Uterus (tissue), 4 donors: ENCODE data around the gene NPC2. TPM values are rescaled to one million over a fixed set of nuclear protein-coding genes. Genes with fewer than 3 reads are reported as not detected.

Source experiments
- DNase-seq, 2 donors: peaks; one replicate each; pipeline ENCODE4 v3.0.0-alpha.2; 2019 to 2020
- H3K27ac ChIP-seq, 2 donors: fragments of 200-600 bp; sonication (generic); 1 replicate in 1 of 2; 2 replicates in 1 of 2; pipeline ENCODE4 v1.5.1; 2016 to 2018
- H3K27me3 ChIP-seq, 2 donors: fragments of 200-600 bp; sonication (generic); one replicate each; pipeline ENCODE4 v1.5.1; 2018 to 2019; ENCODE audit warnings: control low read depth in 1 of 2
- H3K36me3 ChIP-seq, 2 donors: fragments of 200-600 bp; sonication (generic); one replicate each; pipeline ENCODE4 v1.5.1; 2019; ENCODE audit warnings: control low read depth in 1 of 2
- H3K4me1 ChIP-seq, 2 donors: fragments of 200-600 bp; sonication (generic); one replicate each; pipeline ENCODE4 v1.5.1; 2018 to 2019; ENCODE audit warnings: control low read depth in 1 of 2
- H3K4me3 ChIP-seq, 2 donors: fragments of 200-600 bp; sonication (generic); 1 replicate in 1 of 2; 2 replicates in 1 of 2; pipeline ENCODE4 v1.5.1; 2018 to 2019; ENCODE audit warnings: mild to moderate bottlenecking in 1 of 2
- H3K9me3 ChIP-seq, 2 donors: fragments of 200-600 bp; sonication (generic); one replicate each; pipeline ENCODE4 v1.5.1; 2019; ENCODE audit warnings: control low read depth in 1 of 2
- CTCF ChIP-seq, 4 experiments: fragments of 200-600 bp in 2 of 4; fragments of 450-650 bp in 2 of 4; sonication (generic) in 2 of 4; IDR thresholded peaks; one replicate each; pipeline ENCODE4 v1.5.1; 2016 to 2019; ENCODE audit warnings: antibody characterized with exemption in 4 of 4, mild to moderate bottlenecking in 2 of 4, moderate library complexity in 1 of 4
- POLR2A ChIP-seq, 2 donors: fragments of 450-650 bp; IDR thresholded peaks; one replicate each; pipeline ENCODE4 v1.6.1; 2016; ENCODE audit warnings: antibody characterized with exemption in 2 of 2, mild to moderate bottlenecking in 1 of 2, moderate library complexity in 1 of 2
- intact Hi-C: fragments of 100-400 bp; cut with DNase I; formaldehyde crosslinking; loops from one replicate; pipeline ENCODE4 v1.15.1; 2023; ENCODE audit warnings: low total_unique reads
- total RNA-seq, 4 donors: library from RNA; depleted of rRNA in 3 of 4; stranded (reverse); fragments of >200 nt in 3 of 4; gene quantifications; one replicate each; pipeline versions ENCODE4 v1.1.0 to v1.2.4, GENCODE V29; 2014 to 2023
- donor health status: DM: yes; HTN: yes; CAD: no.

The NPC2 gene
- total RNA-seq, 4 donors from 2014 or later = 151 to 353 (median 209) TPM

- DNase-seq = no peak
- no peaks in the 10 kb centered on the region for H3K9me3 ChIP-seq
- no peak for TF ChIP-seq POLR2A (IDR thresholded peaks at IDR 0.05)
- no peak for TF ChIP-seq CTCF (IDR thresholded peaks at IDR 0.05)
- H3K27me3 ChIP-seq = no peaks in the 10 kb centered on the region
- no peak overlapping the region for H3K4me3 ChIP-seq
- no peaks in the 10 kb centered on the region for H3K4me1 ChIP-seq
- no peaks in the 10 kb centered on the region for H3K36me3 ChIP-seq
- no peak overlapping the region for H3K27ac ChIP-seq
- intact Hi-C loops = no loop called here
These were observed 38.4 kb upstream of the NPC2 start for GRCh38 chr14:74531467-74531866.

DNA sequence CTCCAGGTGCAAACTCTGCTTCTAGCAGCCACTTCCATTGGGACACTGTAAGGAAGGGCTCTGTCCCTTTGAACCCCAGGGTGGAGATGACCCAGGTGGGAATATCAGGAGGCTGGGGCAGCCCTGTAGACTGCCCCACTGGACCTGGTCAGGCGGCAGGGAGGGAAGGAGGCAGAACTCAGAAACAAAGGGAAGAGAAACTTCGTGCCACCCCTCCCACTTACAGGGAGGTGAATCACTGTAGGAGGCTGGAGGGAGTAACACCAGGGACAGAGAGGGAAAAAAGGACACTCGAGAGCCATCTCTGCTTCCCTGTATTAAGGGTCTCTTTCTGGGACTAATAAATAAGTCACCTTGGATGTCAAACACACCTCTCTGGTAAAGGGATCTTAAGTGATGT, 37.9 kb upstream of the NPC2 start:
- no peak overlapping the region for H3K27ac ChIP-seq
- no peaks in the 10 kb centered on the region for H3K9me3 ChIP-seq
- no peaks in the 10 kb centered on the region for H3K36me3 ChIP-seq
- TF ChIP-seq CTCF (IDR thresholded peaks at IDR 0.05) = no peak
- no peaks in the 10 kb centered on the region for H3K27me3 ChIP-seq
- H3K4me3 ChIP-seq = no peak overlapping the region
- intact Hi-C loops = no loop called here
- DNase-seq = no peak
- no peaks in the 10 kb centered on the region for H3K4me1 ChIP-seq

- no peak overlapping the region for H3K4me3 ChIP-seq
- DNase-seq = no peak
- H3K36me3 ChIP-seq = no peaks in the 10 kb centered on the region
- no peaks in the 10 kb centered on the region for H3K9me3 ChIP-seq
- intact Hi-C loops = no loop called here
- H3K27me3 ChIP-seq = no peaks in the 10 kb centered on the region
- no peak overlapping the region for H3K27ac ChIP-seq
- H3K4me1 ChIP-seq = no peaks in the 10 kb centered on the region
- no peak for TF ChIP-seq CTCF (IDR thresholded peaks at IDR 0.05)
- TF ChIP-seq POLR2A (IDR thresholded peaks at IDR 0.05) = no peak
These were observed 35.8 kb upstream of the NPC2 start for GRCh38 chr14:74528886-74529285.

GRCh38 chr14:74528406-74528805, 35.3 kb upstream of the NPC2 start:
- Histone ChIP-seq H3K4me1 (no peaks in the 10 kb centered on the region), H3K27ac (no peak overlapping the region), H3K4me3 (no peak overlapping the region), H3K36me3 (no peaks in the 10 kb centered on the region), H3K27me3 (no peaks in the 10 kb centered on the region), H3K9me3 (no peaks in the 10 kb centered on the region)
- intact Hi-C loops = no loop called here
- TF ChIP-seq CTCF (IDR thresholded peaks at IDR 0.05) (no peak), POLR2A (IDR thresholded peaks at IDR 0.05) (no peak)
- no peak for DNase-seq

- no peaks in the 10 kb centered on the region for H3K36me3 ChIP-seq
- DNase-seq = no peak
These were observed 34.7 kb upstream of the NPC2 start for GRCh38 chr14:74527736-74528280.

More at GRCh38 chr14:74527736-74528280, 34.7 kb upstream of the NPC2 start:
- Histone ChIP-seq H3K27me3 (no peaks in the 10 kb centered on the region), H3K4me1 (no peaks in the 10 kb centered on the region), H3K4me3 (no peak overlapping the region), H3K9me3 (no peaks in the 10 kb centered on the region), H3K27ac (no peak overlapping the region)
- intact Hi-C loops = no loop called here
- TF ChIP-seq POLR2A (IDR thresholded peaks at IDR 0.05) (no peak), CTCF (IDR thresholded peaks at IDR 0.05) (no peak)
